Ovary (tissue), 3 donors: ENCODE measurements around the gene SEMA4D.

Experiments used
- CTCF ChIP-seq, 3 donors: fragments of 450-650 bp in 2 of 3; fragments of 200-600 bp in 1 of 3; IDR thresholded peaks; one replicate each; pipeline versions ENCODE4 v1.5.1 to v1.8.0; 2016 to 2022; ENCODE audit warnings: antibody characterized with exemption in 3 of 3, mild to moderate bottlenecking in 1 of 3
- EP300 ChIP-seq: sonication (generic); formaldehyde crosslinking; IDR thresholded peaks from one replicate; pipeline ENCODE4 v1.6.1; 2017; ENCODE audit warnings: antibody characterized with exemption
- POLR2A ChIP-seq: fragments of 450-650 bp; IDR thresholded peaks from one replicate; pipeline ENCODE4 v1.6.1; 2017; ENCODE audit warnings: antibody characterized with exemption, mild to moderate bottlenecking, moderate library complexity
- donor health status: DM: no; HTN: no; CAD: no.

- TF ChIP-seq CTCF (IDR thresholded peaks at IDR 0.05): no peak
- no peak for TF ChIP-seq POLR2A
- TF ChIP-seq EP300: no peak
These were observed 27.1 kb upstream of the SEMA4D start for GRCh38 chr9:89524963-89525362.
